ENCODE measurements around the gene IL1RAPL1. TPM values are rescaled to one million over a fixed set of nuclear protein-coding genes. Genes with fewer than 3 reads are reported as not detected.

IL1RAPL1 gene
- polyA plus RNA-seq, 1 of the 3 experiments (the other 2 are of a cell fraction) = 2.8 TPM

DNA sequence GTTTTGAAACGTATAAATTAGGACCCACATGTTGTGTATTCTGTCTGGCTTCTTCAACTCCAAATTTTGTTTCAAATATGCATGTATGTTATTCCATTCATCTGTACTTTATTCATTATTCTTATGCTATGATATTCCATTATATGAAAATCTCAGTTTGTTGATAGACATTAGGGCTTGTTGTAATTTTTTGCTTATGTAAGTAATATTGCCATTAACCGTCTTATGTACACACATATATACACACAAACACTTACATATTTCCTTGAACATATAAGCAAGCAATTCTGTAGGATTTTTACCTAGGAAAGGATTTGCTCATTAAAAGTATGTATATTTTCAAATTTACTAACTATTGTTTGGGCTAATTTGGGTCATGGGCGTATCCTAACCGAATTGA lies 820.1 kb downstream of the IL1RAPL1 start:
- H3K79me2 ChIP-seq (ENCODE audit: insufficient read depth) = no peaks in the 10 kb centered on the region
- CTCF ChIA-PET = no interaction called here
- H3K36me3 ChIP-seq (replicated peaks in 1 of 2; ENCODE audit: control insufficient read depth in 1 of 2, insufficient read depth in 2 of 2, low read length in 1 of 2) = no peaks in the 10 kb centered on the region
- H3K9me2 ChIP-seq = no peaks in the 10 kb centered on the region
- no peaks in the 10 kb centered on the region for H3F3A ChIP-seq (replicated peaks; ENCODE audit: insufficient read depth)
- DNase-seq = no peak
- H3K27ac ChIP-seq (ENCODE audit: low read depth in 2 of 2, low read length in 1 of 2) = no peak overlapping the region
- no peaks in the 10 kb centered on the region for H4K20me1 ChIP-seq (ENCODE audit: insufficient read depth)
- no peak overlapping the region for H2AFZ ChIP-seq (ENCODE audit: low read depth)
- WGBS (ENCODE audit: low lambda C conversion rate) = 39% methylated on average over 4 of the region's 4 CpGs
- no peak overlapping the region for H3K4me3 ChIP-seq (ENCODE audit: low read depth in 2 of 2, low read length in 1 of 2)
- H3K4me2 ChIP-seq = no peak overlapping the region
- peaks cover 3% of the 10 kb centered on the region; the same call in 1 of the 2 replicates for H3K9me3 ChIP-seq
- TF ChIP-seq CHD2 (IDR thresholded peaks at IDR 0.05; ENCODE audit: low read length, partially characterized antibody) (no peak), GABPA (IDR thresholded peaks at IDR 0.05; ENCODE audit: low read depth) (no peak), RFX5 (IDR thresholded peaks at IDR 0.05; ENCODE audit: low read length) (no peak), FOXJ3 (CRISPR knock-in tag; IDR thresholded peaks at IDR 0.05) (no peak), FOXM1 (IDR thresholded peaks at IDR 0.05; ENCODE audit: low read depth) (no peak)
- no peaks in the 10 kb centered on the region for H3K4me1 ChIP-seq (ENCODE audit: control insufficient read depth in 1 of 2, insufficient read depth in 2 of 2, low read depth in 1 of 2, low read length in 1 of 2)
- no peak overlapping the region for H3K9ac ChIP-seq
- POLR2A ChIA-PET = no interaction called here
- no peaks in the 10 kb centered on the region; the same call in 1 of the 2 replicates for H3K27me3 ChIP-seq (ENCODE audit: insufficient read depth)

GRCh38 chrX:29419774-29420553 lies 832.7 kb downstream of the IL1RAPL1 start:
- no peaks in the 10 kb centered on the region for H3F3A ChIP-seq (replicated peaks; ENCODE audit: insufficient read depth)
- H3K4me2 ChIP-seq = no peak overlapping the region
- no peaks in the 10 kb centered on the region for H3K4me1 ChIP-seq (ENCODE audit: control insufficient read depth in 1 of 2, insufficient read depth in 2 of 2, low read depth in 1 of 2, low read length in 1 of 2)
- 5% methylated on average over 2 of the region's 2 CpGs for WGBS (ENCODE audit: low lambda C conversion rate)
- CTCF ChIA-PET = no interaction called here
- TF ChIP-seq RCOR1 (IDR thresholded peaks at IDR 0.05; ENCODE audit: low read length) = no peak
- no peak for TF ChIP-seq RFX5 (IDR thresholded peaks at IDR 0.05; ENCODE audit: low read length)
- TF ChIP-seq TCF12 (IDR thresholded peaks at IDR 0.05) = no peak
- no peak for TF ChIP-seq NRF1 (IDR thresholded peaks at IDR 0.05; ENCODE audit: low read depth, low read length)
- TF ChIP-seq GABPA (IDR thresholded peaks at IDR 0.05; ENCODE audit: low read depth) = no peak
- no peak for TF ChIP-seq YY1 (IDR thresholded peaks at IDR 0.05; ENCODE audit: low read depth)
- TF ChIP-seq SMC3 (IDR thresholded peaks at IDR 0.05; ENCODE audit: low read depth, low read length) = no peak
- no peak for TF ChIP-seq EZH2phosphoT487 (IDR thresholded peaks at IDR 0.05; ENCODE audit: borderline replicate concordance, low read depth)
- no peak for TF ChIP-seq TAF1 (IDR thresholded peaks at IDR 0.05; ENCODE audit: borderline replicate concordance, low read depth, low read length)
- no peak for TF ChIP-seq GATA2 (CRISPR knock-in tag; IDR thresholded peaks at IDR 0.05)
- TF ChIP-seq NFIC (IDR thresholded peaks at IDR 0.05; ENCODE audit: borderline replicate concordance) = no peak
- TF ChIP-seq SIN3A (IDR thresholded peaks at IDR 0.05; ENCODE audit: borderline replicate concordance, low read depth, low read length) = no peak
- POLR2A ChIA-PET = no interaction called here
- no peaks in the 10 kb centered on the region for H3K36me3 ChIP-seq (replicated peaks in 1 of 2; ENCODE audit: control insufficient read depth in 1 of 2, insufficient read depth in 2 of 2, low read length in 1 of 2)
- no peak overlapping the region for H3K4me3 ChIP-seq (ENCODE audit: low read depth in 2 of 2, low read length in 1 of 2)
- H3K79me2 ChIP-seq (ENCODE audit: insufficient read depth) = no peaks in the 10 kb centered on the region
- H3K27me3 ChIP-seq (ENCODE audit: insufficient read depth) = no peaks in the 10 kb centered on the region
- no peaks in the 10 kb centered on the region for H3K9me3 ChIP-seq
- no peak for DNase-seq
- no peak overlapping the region for H3K9ac ChIP-seq
- H3K27ac ChIP-seq (ENCODE audit: low read depth in 2 of 2, low read length in 1 of 2) = no peak overlapping the region
- no peak overlapping the region for H2AFZ ChIP-seq (ENCODE audit: low read depth)
- no peaks in the 10 kb centered on the region for H3K9me2 ChIP-seq
- H4K20me1 ChIP-seq (ENCODE audit: insufficient read depth) = no peaks in the 10 kb centered on the region

All from SK-N-SH (cell line).